HFFc6 (cell line): ENCODE data around the gene ST7. TPM values are rescaled to one million over a fixed set of nuclear protein-coding genes. Genes with fewer than 3 reads are reported as not detected.

ENCODE experiments used
- DNase-seq: peaks from one replicate; pipeline ENCODE4 v3.0.0-alpha.2; 2018
- H3K27ac Mint-ChIP-seq: 2 replicates; pipeline ENCODE4 v1.8.0; 2020; ENCODE audit warnings: mild to moderate bottlenecking, mixed read lengths
- H3K27me3 Mint-ChIP-seq: 2 replicates; pipeline ENCODE4 v1.8.0; 2021; ENCODE audit warnings: mild to moderate bottlenecking, moderate library complexity, mixed read lengths; ENCODE audit not compliant: insufficient read depth
- H3K36me3 Mint-ChIP-seq: 2 replicates; pipeline ENCODE4 v1.8.0; 2021; ENCODE audit warnings: low read depth, mixed read lengths
- H3K4me1 Mint-ChIP-seq: 2 replicates; pipeline ENCODE4 v1.8.0; 2020; ENCODE audit warnings: low read depth, mixed read lengths
- H3K4me3 Mint-ChIP-seq: 2 replicates; pipeline ENCODE4 v1.8.0; 2020; ENCODE audit warnings: mild to moderate bottlenecking, moderate library complexity, mixed read lengths
- H3K9me3 Mint-ChIP-seq: 2 replicates; pipeline ENCODE4 v1.8.0; 2020; ENCODE audit warnings: mild to moderate bottlenecking, mixed read lengths
- CTCF ChIP-seq: fragments of 200-600 bp; sonication (generic); IDR thresholded peaks from 2 replicates; pipeline ENCODE4 v1.5.0; 2021; ENCODE audit warnings: antibody characterized with exemption, mild to moderate bottlenecking
- total RNA-seq, 6 experiments: library from RNA; stranded (reverse); fragmentation: NEBNext Ultra II Directional; extraction: Animal tissue kit (Norgen Biotek cat#: 25700); gene quantifications; 2 replicates in 1 of 6; 3 replicates in 5 of 6; pipeline ENCODE4 v1.2.3, GENCODE V29; 2021

The ST7 gene
- total RNA-seq, 6 experiments from 2014 or later: 13.5 to 18.8 (median 16.8) TPM

DNA sequence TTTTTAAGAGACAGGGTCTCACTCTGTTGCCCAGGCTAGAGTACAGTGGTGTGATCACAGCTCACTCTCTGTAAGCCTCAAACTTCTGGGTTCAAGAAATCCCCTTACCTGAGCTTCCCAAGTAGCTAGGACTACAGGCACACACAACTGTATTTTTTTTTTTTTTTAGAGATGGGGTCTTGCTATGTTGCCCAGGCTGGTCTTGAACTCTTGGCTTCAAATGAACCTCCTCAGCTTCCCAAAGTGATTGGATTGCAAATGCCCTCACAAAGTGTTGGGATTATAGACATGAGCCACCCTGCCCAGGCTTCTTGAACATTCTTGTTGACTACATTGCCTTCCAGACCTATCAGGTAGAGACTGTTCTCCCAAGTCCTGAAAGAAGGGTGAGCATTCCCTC, 296.9 kb downstream of the ST7 start:
- Mint-ChIP-seq H3K4me3 (no peak overlapping the region), H3K36me3 (0 out of 2 replicates have a peak, but pooled peaks cover 5% of the 10 kb centered on the region), H3K27ac (peak overlapping the region; percentile 92), H3K4me1 (peaks cover 45% of the 10 kb centered on the region), H3K9me3 (peaks cover 6% of the 10 kb centered on the region), H3K27me3 (peaks cover 7% of the 10 kb centered on the region)
- DNase-seq: no peak
- no peak for TF ChIP-seq CTCF

GRCh38 chr7:117250801-117251200, 297.5 kb downstream of the ST7 start:
- Mint-ChIP-seq H3K27me3 (peaks cover 5% of the 10 kb centered on the region; the same call in 1 of the 2 replicates), H3K36me3 (no peaks in the 10 kb centered on the region), H3K9me3 (peaks cover under 1% of the 10 kb centered on the region; the same call in 1 of the 2 replicates), H3K4me1 (peaks cover 45% of the 10 kb centered on the region), H3K4me3 (peak overlapping the region; percentile 55; the same call in 1 of the 2 replicates), H3K27ac (peak overlapping the region; percentile 92)
- TF ChIP-seq CTCF: no peak
- peak; percentile 21 for DNase-seq

- no peaks in the 10 kb centered on the region for H3K9me3 Mint-ChIP-seq
Observed at GRCh38 chr7:117251687-117252086, 298.4 kb downstream of the ST7 start.

DNA sequence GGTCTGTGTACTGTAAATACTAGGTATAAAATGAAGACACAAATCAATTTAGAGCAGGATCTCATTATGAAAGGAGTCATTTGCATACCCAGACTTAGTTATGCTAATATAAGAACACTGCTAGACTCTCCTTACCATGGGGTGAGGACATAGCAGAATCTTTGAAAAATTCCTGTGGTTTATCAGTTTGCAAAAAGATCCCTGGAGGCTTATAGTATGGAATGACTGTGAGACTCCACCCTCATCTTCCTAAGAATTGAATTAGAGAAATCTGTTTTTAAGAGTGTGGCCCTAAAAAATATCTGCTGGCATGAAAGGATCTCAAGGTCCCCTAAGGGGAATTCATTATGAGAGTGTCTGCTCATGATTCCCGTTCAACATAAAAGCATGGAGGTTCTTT, 306.3 kb downstream of the ST7 start:
- Mint-ChIP-seq H3K27ac (peak overlapping the region; percentile 8), H3K4me1 (peaks cover 23% of the 10 kb centered on the region), H3K9me3 (no peaks in the 10 kb centered on the region), H3K36me3 (no peaks in the 10 kb centered on the region), H3K27me3 (no peaks in the 10 kb centered on the region; the same call in 1 of the 2 replicates), H3K4me3 (peak overlapping the region; percentile 23; the same call in 1 of the 2 replicates)
- DNase-seq: peak; percentile 52
- TF ChIP-seq CTCF: no peak

More at GRCh38 chr7:117251687-117252086, 298.4 kb downstream of the ST7 start:
- no peak for TF ChIP-seq CTCF
- peaks cover 4% of the 10 kb centered on the region; the same call in 1 of the 2 replicates for H3K27me3 Mint-ChIP-seq
- peak overlapping the region; percentile 92 for H3K27ac Mint-ChIP-seq
- DNase-seq: peak; percentile 23
- H3K36me3 Mint-ChIP-seq: no peaks in the 10 kb centered on the region
- peak overlapping the region; percentile 55; the same call in 1 of the 2 replicates for H3K4me3 Mint-ChIP-seq
- peaks cover 45% of the 10 kb centered on the region for H3K4me1 Mint-ChIP-seq

- Mint-ChIP-seq H3K27me3 (no peaks in the 10 kb centered on the region), H3K27ac (no peak overlapping the region), H3K4me1 (peaks cover 24% of the 10 kb centered on the region), H3K4me3 (no peak overlapping the region), H3K36me3 (peaks cover 6% of the 10 kb centered on the region; the same call in 1 of the 2 replicates), H3K9me3 (no peaks in the 10 kb centered on the region)
- TF ChIP-seq CTCF: no peak
- no peak for DNase-seq
Observed at GRCh38 chr7:117262546-117262945, 309.2 kb downstream of the ST7 start.
